HepG2 (cell line): Measurements from ENCODE around the gene HNRNPC. TPM values are rescaled to one million over a fixed set of nuclear protein-coding genes. Genes with fewer than 3 reads are reported as not detected.

ENCODE experiments used
- ATF2 ChIP-seq: sonication (generic); formaldehyde crosslinking; IDR thresholded peaks from 2 replicates; pipeline ENCODE4 v1.4.0; 2020; ENCODE audit warnings: missing genetic modification reagents
- CHD4 ChIP-seq: fragments of 200-600 bp; sonication (generic); IDR thresholded peaks from 2 replicates; pipeline ENCODE4 v1.7.0; 2017; ENCODE audit warnings: mild to moderate bottlenecking, low read length, borderline replicate concordance
- HES4 ChIP-seq: sonication (generic); formaldehyde crosslinking; IDR thresholded peaks from 2 replicates; pipeline ENCODE4 v1.9.0; 2021; ENCODE audit warnings: mild to moderate bottlenecking, missing genetic modification reagents, borderline replicate concordance
- HNF4G ChIP-seq, 2 experiments: sonication (generic) in 1 of 2; formaldehyde crosslinking in 1 of 2; IDR thresholded peaks; 2 replicates each; pipeline versions ENCODE4 v1.4.0 to v1.6.1; 2011 to 2020; ENCODE audit warnings: borderline replicate concordance in 2 of 2, low read depth in 2 of 2, mild to moderate bottlenecking in 2 of 2, low read length in 1 of 2, missing genetic modification reagents in 1 of 2, moderate library complexity in 1 of 2
- NFATC3 ChIP-seq: sonication (generic); formaldehyde crosslinking; IDR thresholded peaks from 2 replicates; pipeline ENCODE4 v1.5.1; 2020; ENCODE audit warnings: mild to moderate bottlenecking, missing genetic modification reagents
- TARDBP ChIP-seq: sonication (generic); formaldehyde crosslinking; IDR thresholded peaks from 2 replicates; pipeline ENCODE4 v1.8.0; 2022; ENCODE audit warnings: mild to moderate bottlenecking, missing genetic modification reagents
- ZBTB3 ChIP-seq: sonication (generic); formaldehyde crosslinking; IDR thresholded peaks from 2 replicates; pipeline ENCODE4 v1.4.0; 2020; ENCODE audit warnings: low read depth, mild to moderate bottlenecking, moderate library complexity, missing genetic modification reagents, borderline replicate concordance
- ZBTB7A ChIP-seq: sonication (generic); formaldehyde crosslinking; IDR thresholded peaks from 2 replicates; pipeline ENCODE4 v1.8.0; 2022; ENCODE audit warnings: mild to moderate bottlenecking, missing genetic modification reagents
- ZNF24 ChIP-seq: fragments of 450-650 bp; IDR thresholded peaks from 2 replicates; pipeline ENCODE4 v1.6.1; 2017; ENCODE audit warnings: antibody characterized with exemption, mild to moderate bottlenecking
- ZNF34 ChIP-seq: sonication (generic); formaldehyde crosslinking; IDR thresholded peaks from 2 replicates; pipeline ENCODE4 v1.4.0; 2020; ENCODE audit warnings: mild to moderate bottlenecking, missing genetic modification reagents, borderline replicate concordance
- ZNF639 ChIP-seq: conservative IDR thresholded peaks from 2 replicates; pipeline ENCODE4 v1.6.1; 2018; ENCODE audit warnings: missing genetic modification reagents
- polyA plus RNA-seq, 8 experiments: library from polyadenylated mRNA; depleted of rRNA in 3 of 8; stranded (reverse) in 7 of 8; unstranded in 1 of 8; fragments of >200 nt; fragmentation: Illumina TruSeq in 4 of 8; extraction: Trizol in 4 of 8; gene quantifications; 2 replicates each; pipeline versions ENCODE4 v1.2.1 to v1.2.3, GENCODE V29; 2011 to 2016; ENCODE audit warnings: low read depth in 4 of 8, missing spikeins in 1 of 8, mixed read lengths in 1 of 8; ENCODE audit not compliant: insufficient read depth in 1 of 8
- total RNA-seq, 5 experiments: library from RNA; depleted of rRNA; stranded (reverse); fragments of >200 nt; fragmentation: Illumina TruSeq; extraction: Trizol; gene quantifications; 2 replicates each; pipeline ENCODE4 v1.2.3, GENCODE V29; 2016; ENCODE audit warnings: low read depth in 1 of 5
- TF ChIP-seq, protein P1 (sequence below): IDR thresholded peaks from 2 replicates; pipeline ENCODE4 v1.6.1; 2016; ENCODE audit warnings: missing compliant biosample characterization, missing genetic modification reagents, borderline replicate concordance
- TF ChIP-seq, protein P2 (sequence below): sonication (generic); formaldehyde crosslinking; IDR thresholded peaks from 2 replicates; pipeline ENCODE4 v1.4.0; 2020; ENCODE audit warnings: low read depth, missing genetic modification reagents

Gene HNRNPC
- total and polyA plus RNA-seq, 2 of the 13 experiments (the other 11 are each of a cell fraction or from before 2014, with no cell fraction given) = 628 to 1,099 TPM

- TF ChIP-seq, protein P1, sequence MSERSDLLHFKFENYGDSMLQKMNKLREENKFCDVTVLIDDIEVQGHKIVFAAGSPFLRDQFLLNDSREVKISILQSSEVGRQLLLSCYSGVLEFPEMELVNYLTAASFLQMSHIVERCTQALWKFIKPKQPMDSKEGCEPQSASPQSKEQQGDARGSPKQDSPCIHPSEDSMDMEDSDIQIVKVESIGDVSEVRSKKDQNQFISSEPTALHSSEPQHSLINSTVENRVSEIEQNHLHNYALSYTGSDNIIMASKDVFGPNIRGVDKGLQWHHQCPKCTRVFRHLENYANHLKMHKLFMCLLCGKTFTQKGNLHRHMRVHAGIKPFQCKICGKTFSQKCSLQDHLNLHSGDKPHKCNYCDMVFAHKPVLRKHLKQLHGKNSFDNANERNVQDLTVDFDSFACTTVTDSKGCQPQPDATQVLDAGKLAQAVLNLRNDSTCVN (CRISPR knock-in tag) = 0 out of 2 replicates have a peak, but pooled peaks have one; percentile 1
- 0 out of 2 replicates have a peak, but pooled peaks have one; percentile 20 for TF ChIP-seq HNF4G (IDR thresholded peaks at IDR 0.05; ENCODE audit: borderline replicate concordance, low read depth, low read length)
- 0 out of 2 replicates have a peak, but pooled peaks have one; percentile 29 for TF ChIP-seq HNF4G (CRISPR knock-in tag; IDR thresholded peaks at IDR 0.05; ENCODE audit: borderline replicate concordance, low read depth)
- 0 out of 2 replicates have a peak, but pooled peaks have one; percentile 19 for TF ChIP-seq ZNF34 (CRISPR knock-in tag)
- 0 out of 2 replicates have a peak, but pooled peaks have one; percentile 75 for TF ChIP-seq ZNF24
- TF ChIP-seq TARDBP = peak; percentile 84; the same call in 1 of the 2 replicates
- TF ChIP-seq, protein P2, sequence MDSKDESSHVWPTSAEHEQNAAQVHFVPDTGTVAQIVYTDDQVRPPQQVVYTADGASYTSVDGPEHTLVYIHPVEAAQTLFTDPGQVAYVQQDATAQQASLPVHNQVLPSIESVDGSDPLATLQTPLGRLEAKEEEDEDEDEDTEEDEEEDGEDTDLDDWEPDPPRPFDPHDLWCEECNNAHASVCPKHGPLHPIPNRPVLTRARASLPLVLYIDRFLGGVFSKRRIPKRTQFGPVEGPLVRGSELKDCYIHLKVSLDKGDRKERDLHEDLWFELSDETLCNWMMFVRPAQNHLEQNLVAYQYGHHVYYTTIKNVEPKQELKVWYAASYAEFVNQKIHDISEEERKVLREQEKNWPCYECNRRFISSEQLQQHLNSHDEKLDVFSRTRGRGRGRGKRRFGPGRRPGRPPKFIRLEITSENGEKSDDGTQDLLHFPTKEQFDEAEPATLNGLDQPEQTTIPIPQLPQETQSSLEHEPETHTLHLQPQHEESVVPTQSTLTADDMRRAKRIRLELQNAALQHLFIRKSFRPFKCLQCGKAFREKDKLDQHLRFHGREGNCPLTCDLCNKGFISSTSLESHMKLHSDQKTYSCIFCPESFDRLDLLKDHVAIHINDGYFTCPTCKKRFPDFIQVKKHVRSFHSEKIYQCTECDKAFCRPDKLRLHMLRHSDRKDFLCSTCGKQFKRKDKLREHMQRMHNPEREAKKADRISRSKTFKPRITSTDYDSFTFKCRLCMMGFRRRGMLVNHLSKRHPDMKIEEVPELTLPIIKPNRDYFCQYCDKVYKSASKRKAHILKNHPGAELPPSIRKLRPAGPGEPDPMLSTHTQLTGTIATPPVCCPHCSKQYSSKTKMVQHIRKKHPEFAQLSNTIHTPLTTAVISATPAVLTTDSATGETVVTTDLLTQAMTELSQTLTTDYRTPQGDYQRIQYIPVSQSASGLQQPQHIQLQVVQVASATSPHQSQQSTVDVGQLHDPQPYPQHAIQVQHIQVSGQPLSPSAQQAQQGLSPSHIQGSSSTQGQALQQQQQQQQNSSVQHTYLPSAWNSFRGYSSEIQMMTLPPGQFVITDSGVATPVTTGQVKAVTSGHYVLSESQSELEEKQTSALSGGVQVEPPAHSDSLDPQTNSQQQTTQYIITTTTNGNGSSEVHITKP = peak; percentile 72; the same call in 1 of the 2 replicates
- peak; percentile 56 for TF ChIP-seq ATF2 (CRISPR knock-in tag)
- TF ChIP-seq ZNF639 (CRISPR knock-in tag) = peak; percentile 80; the same call in 1 of the 2 replicates
- TF ChIP-seq CHD4 = no peak
- peak; percentile 89; the same call in 1 of the 2 replicates for TF ChIP-seq NFATC3
- TF ChIP-seq ZBTB7A = peak; percentile 89
- peak; percentile 27; the same call in 1 of the 2 replicates for TF ChIP-seq HES4 (CRISPR knock-in tag)
- TF ChIP-seq ZBTB3 (CRISPR knock-in tag) = peak; percentile 14; the same call in 1 of the 2 replicates
Observed at GRCh38 chr14:21269252-21270046, at the start of gene HNRNPC (continued).
